ENCODE measurements around the gene TFPI2.

TFPI2 gene

GRCh38 chr7:93858857-93859256 lies 31.7 kb downstream of the TFPI2 start:
- no peak for DNase-seq (ENCODE audit: low spot score)

DNA sequence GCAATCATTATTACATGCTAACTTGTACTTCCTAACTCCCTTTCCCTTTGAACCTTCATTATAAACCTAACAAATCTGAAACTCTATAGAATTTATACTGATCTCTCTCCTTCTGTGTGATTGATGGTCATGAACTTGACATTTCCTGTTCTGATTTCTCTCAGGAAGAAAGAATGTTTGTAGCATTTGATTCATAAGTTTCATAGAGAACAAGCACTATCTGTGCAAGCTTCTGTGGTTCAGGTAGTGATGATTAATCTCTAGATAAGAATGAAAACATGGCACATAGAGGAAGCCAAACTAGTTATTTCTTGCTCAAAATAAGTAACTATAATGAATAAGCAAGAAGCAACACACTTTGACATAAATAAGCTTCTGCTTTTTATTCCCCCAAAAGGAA lies 34.2 kb downstream of the TFPI2 start:
- no peak for DNase-seq (ENCODE audit: low spot score)

DNA sequence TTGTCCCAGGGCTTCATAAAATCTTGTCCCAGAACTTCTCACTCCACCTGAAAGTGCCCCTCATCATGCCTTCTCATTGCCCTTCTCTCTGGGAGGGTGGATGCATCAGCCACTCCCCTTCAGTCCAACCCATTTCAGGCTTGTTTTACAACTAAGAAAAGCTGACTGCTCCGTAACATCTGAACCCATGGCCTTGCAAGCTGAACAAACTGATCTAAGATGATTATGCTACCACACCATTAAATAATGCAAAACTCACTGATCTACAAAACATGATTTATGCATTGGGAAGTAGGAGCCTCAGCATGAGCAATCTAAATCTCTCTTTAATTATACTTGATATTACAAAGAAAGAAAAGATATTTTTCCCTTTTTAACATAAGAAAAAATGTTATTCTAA lies 34.8 kb downstream of the TFPI2 start:
- DNase-seq (ENCODE audit: low spot score) = no peak

DNA sequence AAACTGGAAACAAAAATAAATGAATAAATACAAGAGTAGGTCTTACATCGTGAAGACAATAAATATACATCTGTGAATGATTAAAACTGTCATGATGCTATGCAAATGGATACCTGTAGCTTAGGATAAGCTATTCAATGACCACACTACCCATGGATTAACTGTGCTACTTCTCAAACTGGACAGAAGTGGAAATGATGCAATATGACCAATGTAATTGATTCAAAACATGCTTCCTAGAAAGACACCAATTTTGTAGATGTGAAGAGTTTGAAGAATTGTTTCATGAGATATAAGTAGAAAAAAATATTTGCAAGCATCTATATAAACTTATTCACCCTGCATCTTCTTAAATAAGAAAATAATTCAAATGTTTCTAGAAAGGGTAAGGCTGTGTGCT lies 36.1 kb downstream of the TFPI2 start:
- DNase-seq (ENCODE audit: low spot score) = no peak

- no peak for DNase-seq (ENCODE audit: low spot score)
These were observed 39.0 kb downstream of the TFPI2 start for GRCh38 chr7:93851536-93851935.

DNA sequence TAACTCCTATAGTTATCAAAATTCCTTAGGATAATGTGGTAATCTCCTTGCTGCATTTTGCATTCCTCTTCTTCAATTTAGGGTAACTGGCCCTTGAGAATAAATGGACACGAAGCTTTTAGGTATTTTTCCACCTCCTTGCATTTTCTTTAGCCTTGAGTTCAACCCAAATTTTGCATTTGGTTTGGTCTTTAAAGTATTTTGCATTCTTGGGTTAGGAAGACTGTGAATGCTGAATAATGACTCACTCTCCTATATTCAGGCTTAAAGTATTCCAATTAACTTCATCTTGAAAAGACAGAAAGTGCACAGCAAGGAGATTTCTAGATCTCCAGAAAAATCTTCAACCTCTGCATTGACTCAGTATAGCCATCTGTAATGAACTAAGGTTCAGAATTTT lies 47.3 kb downstream of the TFPI2 start:
- DNase-seq (ENCODE audit: low spot score) = peak; percentile 21

GRCh38 chr7:93838966-93839365 lies 51.6 kb downstream of the TFPI2 start:
- peak; percentile 12 for DNase-seq (ENCODE audit: low spot score)

DNA sequence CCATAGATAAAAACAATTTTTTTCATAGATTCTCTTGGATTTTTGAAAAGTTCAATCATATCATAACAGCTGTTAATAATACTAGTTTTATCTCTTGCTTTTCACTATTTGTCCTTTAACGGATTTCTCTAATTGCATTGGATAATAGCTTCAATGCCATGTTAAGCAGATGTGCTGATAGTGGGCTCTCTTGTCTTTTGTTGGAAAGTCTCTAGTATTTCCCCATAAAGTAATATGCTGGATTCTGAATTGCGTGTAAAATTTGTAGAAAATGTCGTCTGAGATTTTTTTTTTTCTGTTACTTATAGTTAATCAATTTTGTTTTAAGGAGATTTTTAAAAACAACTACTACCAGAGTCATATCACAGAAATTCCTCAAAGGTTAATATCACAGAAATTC lies 53.3 kb downstream of the TFPI2 start:
- DNase-seq (ENCODE audit: low spot score) = no peak

- DNase-seq (ENCODE audit: low spot score) = no peak
These were observed 54.4 kb downstream of the TFPI2 start for GRCh38 chr7:93836116-93836515.

- DNase-seq (ENCODE audit: low spot score) = no peak
These were observed 54.9 kb downstream of the TFPI2 start for GRCh38 chr7:93835702-93836101.

All from AG20443 (cell line).